22Rv1 (cell line): ENCODE measurements around the gene INSIG1.

ENCODE experiments used
- CTCF ChIP-seq: fragments of 450-650 bp; IDR thresholded peaks from 2 replicates; pipeline ENCODE4 v1.5.1; 2017; ENCODE audit warnings: mild to moderate bottlenecking
- ZFX ChIP-seq: fragments of 450-650 bp; IDR thresholded peaks from 2 replicates; pipeline ENCODE4 v1.6.1; 2017; ENCODE audit warnings: antibody characterized with exemption, borderline replicate concordance

GRCh38 chr7:155343150-155343549 lies 45.5 kb downstream of the INSIG1 start:
- TF ChIP-seq CTCF (no peak), ZFX (no peak)
